Adrenal gland (tissue), 5 donors: ENCODE data around the gene ISG20.

Experiments used
- POLR2A ChIP-seq, 2 donors: fragments of 450-650 bp; IDR thresholded peaks; one replicate each; pipeline ENCODE4 v1.6.1; 2017; ENCODE audit warnings: antibody characterized with exemption in 2 of 2, mild to moderate bottlenecking in 2 of 2, moderate library complexity in 1 of 2
- TF ChIP-seq, protein P1 (sequence below), 6 experiments: fragments of 450-650 bp in 4 of 6; fragments of 200-600 bp in 2 of 6; sonication (generic) in 1 of 6; IDR thresholded peaks; 1 replicate in 5 of 6; 2 replicates in 1 of 6; pipeline versions ENCODE4 v1.5.1 to v1.8.0; 2016 to 2021; ENCODE audit warnings: antibody characterized with exemption in 6 of 6, mild to moderate bottlenecking in 2 of 6, moderate library complexity in 1 of 6
- donor health status: DM: no; HTN: no; CAD: no.

- TF ChIP-seq POLR2A (IDR thresholded peaks at IDR 0.05), result no peak
- TF ChIP-seq, protein P1, sequence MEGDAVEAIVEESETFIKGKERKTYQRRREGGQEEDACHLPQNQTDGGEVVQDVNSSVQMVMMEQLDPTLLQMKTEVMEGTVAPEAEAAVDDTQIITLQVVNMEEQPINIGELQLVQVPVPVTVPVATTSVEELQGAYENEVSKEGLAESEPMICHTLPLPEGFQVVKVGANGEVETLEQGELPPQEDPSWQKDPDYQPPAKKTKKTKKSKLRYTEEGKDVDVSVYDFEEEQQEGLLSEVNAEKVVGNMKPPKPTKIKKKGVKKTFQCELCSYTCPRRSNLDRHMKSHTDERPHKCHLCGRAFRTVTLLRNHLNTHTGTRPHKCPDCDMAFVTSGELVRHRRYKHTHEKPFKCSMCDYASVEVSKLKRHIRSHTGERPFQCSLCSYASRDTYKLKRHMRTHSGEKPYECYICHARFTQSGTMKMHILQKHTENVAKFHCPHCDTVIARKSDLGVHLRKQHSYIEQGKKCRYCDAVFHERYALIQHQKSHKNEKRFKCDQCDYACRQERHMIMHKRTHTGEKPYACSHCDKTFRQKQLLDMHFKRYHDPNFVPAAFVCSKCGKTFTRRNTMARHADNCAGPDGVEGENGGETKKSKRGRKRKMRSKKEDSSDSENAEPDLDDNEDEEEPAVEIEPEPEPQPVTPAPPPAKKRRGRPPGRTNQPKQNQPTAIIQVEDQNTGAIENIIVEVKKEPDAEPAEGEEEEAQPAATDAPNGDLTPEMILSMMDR (IDR thresholded peaks at IDR 0.05), result no peak
Observed at GRCh38 chr15:88690331-88690730, 51.5 kb downstream of the ISG20 start.
